Ovary (tissue), 9 donors: ENCODE measurements around the gene MDC1. TPM values are rescaled to one million over a fixed set of nuclear protein-coding genes. Genes with fewer than 3 reads are reported as not detected.

Source experiments
- DNase-seq, 5 donors: peaks; one replicate each; pipeline ENCODE4 v3.0.0-alpha.2; 2019 to 2020
- H3K27ac ChIP-seq, 2 donors: fragments of 200-600 bp; one replicate each; pipeline versions ENCODE4 v1.5.1 to v1.8.0; 2019 to 2022
- H3K27me3 ChIP-seq: fragments of 200-600 bp; one replicate; pipeline ENCODE4 v1.8.0; 2022
- H3K36me3 ChIP-seq: fragments of 200-600 bp; sonication (generic); one replicate; pipeline ENCODE4 v1.5.1; 2019
- H3K4me1 ChIP-seq: one replicate; pipeline ENCODE4 v1.8.1; 2013; ENCODE audit warnings: mild to moderate bottlenecking, moderate library complexity; ENCODE audit not compliant: insufficient read depth
- H3K4me3 ChIP-seq: fragments of 200-600 bp; sonication (generic); one replicate; pipeline ENCODE4 v1.5.1; 2017
- H3K9me3 ChIP-seq, 2 donors: fragments of 200-600 bp in 1 of 2; sonication (generic) in 1 of 2; one replicate each; pipeline versions ENCODE4 v1.5.1 to v1.8.1; 2013 to 2019; ENCODE audit warnings: mild to moderate bottlenecking in 1 of 2, moderate library complexity in 1 of 2
- CTCF ChIP-seq, 3 donors: fragments of 450-650 bp in 2 of 3; fragments of 200-600 bp in 1 of 3; IDR thresholded peaks; one replicate each; pipeline versions ENCODE4 v1.5.1 to v1.8.0; 2016 to 2022; ENCODE audit warnings: antibody characterized with exemption in 3 of 3, mild to moderate bottlenecking in 1 of 3
- EP300 ChIP-seq: sonication (generic); formaldehyde crosslinking; IDR thresholded peaks from one replicate; pipeline ENCODE4 v1.6.1; 2017; ENCODE audit warnings: antibody characterized with exemption
- POLR2A ChIP-seq: fragments of 450-650 bp; IDR thresholded peaks from one replicate; pipeline ENCODE4 v1.6.1; 2017; ENCODE audit warnings: antibody characterized with exemption, mild to moderate bottlenecking, moderate library complexity
- WGBS, 3 donors: extraction: QIAGEN DNeasy Blood & Tissue Kit in 1 of 3; methylation state at CpG; one replicate each; pipeline versions ENCODE4 v1.1.5 to v1.1.7; 2013 to 2017; 5-methylcytosine and 5-hydroxymethylcytosine counted together
- intact Hi-C, 4 donors: fragments of 100-400 bp; cut with DNase I; formaldehyde crosslinking; loops; one replicate each; pipeline versions ENCODE4 v1.11.0 to v1.15.1; 2022 to 2023
- polyA plus RNA-seq, 2 donors: library from polyadenylated mRNA; stranded (reverse); fragments of 200-250 nt in 1 of 2; fragments of 350-450 nt in 1 of 2; fragmentation: Illumina TruSeq in 1 of 2; extraction: RNeasy Lipid Tissue Mini Kit (QIAGEN cat#74804) in 1 of 2; gene quantifications; one replicate each; pipeline ENCODE4 v1.2.3, GENCODE V29; 2013 to 2014
- total RNA-seq, 7 donors: library from RNA; depleted of rRNA in 2 of 7; stranded (reverse); fragments of >200 nt in 2 of 7; fragmentation: NEBNext Ultra II Directional in 3 of 7; extraction: Animal tissue kit (Norgen Biotek cat#: 25700) in 3 of 7; gene quantifications; one replicate each; pipeline versions ENCODE4 v1.1.0 to v1.2.4, GENCODE V29; 2016 to 2023
- donor health status: DM: no; HTN: no; CAD: no; lungs with moderate emphysema.
- donor health status: DM: no; HTN: no; CAD: no.
- donor health status: Bipolar disorder and iron deficiency.
- donor health status: DM: yes; HTN: yes; CAD: no.
- donor health status: DM: no; HTN: no; CAD: no.
- donor health status: DM: yes; HTN: yes; CAD: no.

MDC1 gene
- total and polyA plus RNA-seq, 9 donors: 13.1 to 62.5 (median 39.2) TPM

GRCh38 chr6:30684386-30685156 lies 32.5 kb downstream of the MDC1 start:
- 25 to 28% (median 26%) methylated on average over 14 to 21 of the region's 21 CpGs for WGBS, 3 donors
- Histone ChIP-seq H3K27me3 (no peaks in the 10 kb centered on the region), H3K4me1 (peaks cover 15% of the 10 kb centered on the region), H3K36me3 (no peaks in the 10 kb centered on the region), H3K27ac (peak overlapping the region; percentile 95 to 96), H3K9me3 (no peaks in the 10 kb centered on the region), H3K4me3 (peak overlapping the region; percentile 54)
- intact Hi-C loops: loop anchor here in 3 of 4 donors (5.0 to 10.0 kb wide), 2 partner anchors 67 to 200 kb away; partner anchors contain the start of genes DDR1 (in 2 of the 3), MRPS18B (in 1 of the 3) and PPP1R10 (in 1 of the 3)
- peak in 3 of 5 donors; percentile 42 to 53 (median 51) for DNase-seq
- no peak for TF ChIP-seq EP300
- no peak for TF ChIP-seq CTCF (IDR thresholded peaks at IDR 0.05)
- TF ChIP-seq POLR2A: no peak

- TF ChIP-seq POLR2A (no peak), CTCF (IDR thresholded peaks at IDR 0.05) (no peak), EP300 (no peak)
- intact Hi-C loops: loop anchor here in 2 of 4 donors (10.0 kb wide), 1 partner anchor 201 kb away; the partner anchor contains the start of gene DDR1 (in 2 of the 2)
- H3K4me1 ChIP-seq: peaks cover 15% of the 10 kb centered on the region
- peak overlapping the region; percentile 95 to 96 for H3K27ac ChIP-seq
- no peak for DNase-seq
- WGBS, 3 donors: 16 to 25% (median 24%) methylated on average over 2 of the region's 2 CpGs
- peak overlapping the region; percentile 54 for H3K4me3 ChIP-seq
- no peaks in the 10 kb centered on the region for H3K27me3 ChIP-seq
- no peaks in the 10 kb centered on the region for H3K36me3 ChIP-seq
- no peaks in the 10 kb centered on the region for H3K9me3 ChIP-seq
These were observed 33.1 kb downstream of the MDC1 start for GRCh38 chr6:30683980-30684338.

GRCh38 chr6:30683183-30683979 lies 33.7 kb downstream of the MDC1 start:
- no peaks in the 10 kb centered on the region for H3K27me3 ChIP-seq
- H3K27ac ChIP-seq: peak overlapping the region; percentile 95 to 96
- TF ChIP-seq POLR2A (no peak), EP300 (no peak), CTCF (IDR thresholded peaks at IDR 0.05) (no peak)
- DNase-seq: peak in 2 of 5 donors; percentile 60 to 61
- H3K4me3 ChIP-seq: peak overlapping the region; percentile 54
- peaks cover 15% of the 10 kb centered on the region for H3K4me1 ChIP-seq
- H3K36me3 ChIP-seq: no peaks in the 10 kb centered on the region
- WGBS, 3 donors: 10 to 12% (median 11%) methylated on average over 7 of the region's 7 CpGs
- intact Hi-C loops: loop anchor here in 2 of 4 donors (10.0 kb wide), 1 partner anchor 201 kb away; the partner anchor contains the start of gene DDR1 (in 2 of the 2)
- no peaks in the 10 kb centered on the region for H3K9me3 ChIP-seq
